HepG2 (cell line): Measurements from ENCODE around the gene ZDHHC24. TPM values are rescaled to one million over a fixed set of nuclear protein-coding genes. Genes with fewer than 3 reads are reported as not detected.

ENCODE experiments used
- ARHGAP35 ChIP-seq: sonication (generic); formaldehyde crosslinking; IDR thresholded peaks from 2 replicates; pipeline ENCODE4 v1.9.0; 2022; ENCODE audit warnings: mild to moderate bottlenecking, inconsistent platforms, moderate library complexity, missing genetic modification reagents, borderline replicate concordance
- ATRX ChIP-seq: sonication (generic); formaldehyde crosslinking; IDR thresholded peaks from 2 replicates; pipeline ENCODE4 v1.4.0; 2020; ENCODE audit warnings: missing genetic modification reagents, borderline replicate concordance
- KMT2A ChIP-seq: sonication (generic); formaldehyde crosslinking; IDR thresholded peaks from 2 replicates; pipeline ENCODE4 v1.4.0; 2020; ENCODE audit warnings: missing genetic modification reagents
- MYNN ChIP-seq: sonication (generic); formaldehyde crosslinking; IDR thresholded peaks from 2 replicates; pipeline ENCODE4 v1.4.0; 2020; ENCODE audit warnings: mild to moderate bottlenecking, low read depth, missing genetic modification reagents
- NR2C2 ChIP-seq: sonication (generic); formaldehyde crosslinking; IDR thresholded peaks from 2 replicates; pipeline ENCODE4 v1.4.0; 2020; ENCODE audit warnings: missing genetic modification reagents, mild to moderate bottlenecking, moderate library complexity, borderline replicate concordance
- RORA ChIP-seq: sonication (generic); formaldehyde crosslinking; IDR thresholded peaks from 2 replicates; pipeline ENCODE4 v1.5.0; 2020; ENCODE audit warnings: mild to moderate bottlenecking, missing genetic modification reagents, moderate library complexity
- SMAD9 ChIP-seq: sonication (generic); formaldehyde crosslinking; IDR thresholded peaks from 2 replicates; pipeline ENCODE4 v1.5.1; 2020; ENCODE audit warnings: mild to moderate bottlenecking, missing genetic modification reagents
- ZFP36 ChIP-seq: fragments of 150-350 bp; IDR thresholded peaks from 2 replicates; pipeline ENCODE4 v1.6.1; 2018; ENCODE audit warnings: borderline replicate concordance, low read length, low read depth; ENCODE audit not compliant: partially characterized antibody
- ZFP90 ChIP-seq: sonication (generic); formaldehyde crosslinking; IDR thresholded peaks from 2 replicates; pipeline ENCODE4 v1.8.0; 2022; ENCODE audit warnings: missing genetic modification reagents, mild to moderate bottlenecking, inconsistent platforms, borderline replicate concordance
- ZNF180 ChIP-seq: sonication (generic); formaldehyde crosslinking; IDR thresholded peaks from 2 replicates; pipeline ENCODE4 v1.4.0; 2020; ENCODE audit warnings: low read depth, missing genetic modification reagents, borderline replicate concordance
- ZNF350 ChIP-seq: sonication (generic); formaldehyde crosslinking; IDR thresholded peaks from 2 replicates; pipeline ENCODE4 v1.4.0; 2020; ENCODE audit warnings: mild to moderate bottlenecking, low read depth, missing genetic modification reagents, borderline replicate concordance
- ZNF772 ChIP-seq: sonication (generic); formaldehyde crosslinking; IDR thresholded peaks from 2 replicates; pipeline ENCODE4 v1.5.0; 2020; ENCODE audit warnings: mild to moderate bottlenecking, missing genetic modification reagents
- polyA plus RNA-seq, 8 experiments: library from polyadenylated mRNA; depleted of rRNA in 3 of 8; stranded (reverse) in 7 of 8; unstranded in 1 of 8; fragments of >200 nt; fragmentation: Illumina TruSeq in 4 of 8; extraction: Trizol in 4 of 8; gene quantifications; 2 replicates each; pipeline versions ENCODE4 v1.2.1 to v1.2.3, GENCODE V29; 2011 to 2016; ENCODE audit warnings: low read depth in 4 of 8, missing spikeins in 1 of 8, mixed read lengths in 1 of 8; ENCODE audit not compliant: insufficient read depth in 1 of 8
- total RNA-seq, 5 experiments: library from RNA; depleted of rRNA; stranded (reverse); fragments of >200 nt; fragmentation: Illumina TruSeq; extraction: Trizol; gene quantifications; 2 replicates each; pipeline ENCODE4 v1.2.3, GENCODE V29; 2016; ENCODE audit warnings: low read depth in 1 of 5
- TF ChIP-seq, protein P1 (sequence below): IDR thresholded peaks from 2 replicates; pipeline ENCODE4 v1.6.1; 2016; ENCODE audit warnings: low read depth, control low read depth
- TF ChIP-seq, protein P2 (sequence below): sonication (generic); formaldehyde crosslinking; IDR thresholded peaks from 2 replicates; pipeline ENCODE4 v1.5.0; 2020; ENCODE audit warnings: missing genetic modification reagents
- TF ChIP-seq, protein P3 (sequence below): sonication (generic); formaldehyde crosslinking; IDR thresholded peaks from 2 replicates; pipeline ENCODE4 v1.5.0; 2020; ENCODE audit warnings: missing genetic modification reagents, mild to moderate bottlenecking, borderline replicate concordance
- TF ChIP-seq, protein P4 (sequence below): sonication (generic); formaldehyde crosslinking; IDR thresholded peaks from 2 replicates; pipeline ENCODE4 v1.8.0; 2022; ENCODE audit warnings: missing genetic modification reagents, mild to moderate bottlenecking, borderline replicate concordance
- TF ChIP-seq, protein P5 (sequence below), 2 experiments: sonication (generic) in 1 of 2; formaldehyde crosslinking in 1 of 2; IDR thresholded peaks; 2 replicates each; pipeline versions ENCODE4 v1.6.1 to v1.9.0; 2014 to 2022; ENCODE audit warnings: antibody characterized with exemption in 1 of 2, borderline replicate concordance in 1 of 2, inconsistent platforms in 1 of 2, low read depth in 1 of 2, missing genetic modification reagents in 1 of 2

Gene ZDHHC24
- total and polyA plus RNA-seq, 2 of the 13 experiments (the other 11 are each of a cell fraction or from before 2014, with no cell fraction given) = 4.3 TPM

DNA sequence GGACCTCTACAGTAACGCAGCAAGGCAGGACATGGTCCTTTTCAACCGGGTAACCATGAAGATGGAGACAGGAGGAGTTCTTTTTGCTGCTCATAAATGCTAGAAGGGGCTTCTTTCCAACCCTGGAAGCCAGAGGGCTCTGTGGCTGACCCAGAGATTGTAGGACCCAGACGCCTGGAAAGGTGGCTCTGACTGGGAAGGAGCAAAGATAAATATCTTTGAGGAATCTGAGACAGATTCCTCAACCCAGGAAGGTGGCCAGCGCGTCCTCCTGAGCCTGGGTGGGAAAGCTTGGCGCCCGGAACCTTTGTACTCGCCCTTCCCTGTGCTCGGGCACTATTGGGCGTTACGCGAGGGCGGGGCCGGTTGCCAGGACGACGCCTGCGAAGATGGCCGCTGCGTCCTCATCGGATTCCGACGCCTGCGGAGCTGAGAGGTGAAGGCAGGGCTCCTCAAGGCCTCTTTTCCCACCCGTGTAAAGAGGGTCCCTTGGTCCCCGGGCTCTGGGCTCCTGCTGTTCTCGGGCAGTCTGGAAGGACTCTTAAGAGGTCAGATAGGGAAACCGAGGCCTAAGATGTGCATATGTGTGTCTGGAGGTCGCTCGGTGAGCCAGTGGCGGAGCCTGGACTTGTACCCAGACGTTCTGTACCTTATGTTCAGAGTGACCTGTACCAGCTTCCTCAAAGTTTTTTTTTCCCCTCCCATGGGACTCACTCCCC lies 35.4 kb downstream of the ZDHHC24 start, which contains the start of gene BBS1 (continued):
- 0 out of 2 replicates have a peak, but pooled peaks have one; percentile 30 for TF ChIP-seq ZFP90
- TF ChIP-seq ZFP36 = no peak
- no peak for TF ChIP-seq ATRX
- peak; percentile 54; the same call in 1 of the 2 replicates for TF ChIP-seq NR2C2 (CRISPR knock-in tag)
- no peak for TF ChIP-seq MYNN (CRISPR knock-in tag)
- TF ChIP-seq, protein P1, sequence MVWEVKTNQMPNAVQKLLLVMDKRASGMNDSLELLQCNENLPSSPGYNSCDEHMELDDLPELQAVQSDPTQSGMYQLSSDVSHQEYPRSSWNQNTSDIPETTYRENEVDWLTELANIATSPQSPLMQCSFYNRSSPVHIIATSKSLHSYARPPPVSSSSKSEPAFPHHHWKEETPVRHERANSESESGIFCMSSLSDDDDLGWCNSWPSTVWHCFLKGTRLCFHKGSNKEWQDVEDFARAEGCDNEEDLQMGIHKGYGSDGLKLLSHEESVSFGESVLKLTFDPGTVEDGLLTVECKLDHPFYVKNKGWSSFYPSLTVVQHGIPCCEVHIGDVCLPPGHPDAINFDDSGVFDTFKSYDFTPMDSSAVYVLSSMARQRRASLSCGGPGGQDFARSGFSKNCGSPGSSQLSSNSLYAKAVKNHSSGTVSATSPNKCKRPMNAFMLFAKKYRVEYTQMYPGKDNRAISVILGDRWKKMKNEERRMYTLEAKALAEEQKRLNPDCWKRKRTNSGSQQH (CRISPR knock-in tag) = peak; percentile 63
- TF ChIP-seq, protein P2, sequence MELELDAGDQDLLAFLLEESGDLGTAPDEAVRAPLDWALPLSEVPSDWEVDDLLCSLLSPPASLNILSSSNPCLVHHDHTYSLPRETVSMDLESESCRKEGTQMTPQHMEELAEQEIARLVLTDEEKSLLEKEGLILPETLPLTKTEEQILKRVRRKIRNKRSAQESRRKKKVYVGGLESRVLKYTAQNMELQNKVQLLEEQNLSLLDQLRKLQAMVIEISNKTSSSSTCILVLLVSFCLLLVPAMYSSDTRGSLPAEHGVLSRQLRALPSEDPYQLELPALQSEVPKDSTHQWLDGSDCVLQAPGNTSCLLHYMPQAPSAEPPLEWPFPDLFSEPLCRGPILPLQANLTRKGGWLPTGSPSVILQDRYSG (CRISPR knock-in tag) = no peak
- TF ChIP-seq, protein P3, sequence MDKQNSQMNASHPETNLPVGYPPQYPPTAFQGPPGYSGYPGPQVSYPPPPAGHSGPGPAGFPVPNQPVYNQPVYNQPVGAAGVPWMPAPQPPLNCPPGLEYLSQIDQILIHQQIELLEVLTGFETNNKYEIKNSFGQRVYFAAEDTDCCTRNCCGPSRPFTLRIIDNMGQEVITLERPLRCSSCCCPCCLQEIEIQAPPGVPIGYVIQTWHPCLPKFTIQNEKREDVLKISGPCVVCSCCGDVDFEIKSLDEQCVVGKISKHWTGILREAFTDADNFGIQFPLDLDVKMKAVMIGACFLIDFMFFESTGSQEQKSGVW (CRISPR knock-in tag) = no peak
- peak; percentile 67; the same call in 1 of the 2 replicates for TF ChIP-seq ZNF350
- TF ChIP-seq SMAD9 (CRISPR knock-in tag) = 0 out of 2 replicates have a peak, but pooled peaks have one; percentile 1
- TF ChIP-seq KMT2A (CRISPR knock-in tag) = peak; percentile 87
- no peak for TF ChIP-seq ARHGAP35 (CRISPR knock-in tag)
- no peak for TF ChIP-seq RORA
- peak; percentile 62; the same call in 1 of the 2 replicates for TF ChIP-seq ZNF772 (CRISPR knock-in tag)
- TF ChIP-seq, protein P4, sequence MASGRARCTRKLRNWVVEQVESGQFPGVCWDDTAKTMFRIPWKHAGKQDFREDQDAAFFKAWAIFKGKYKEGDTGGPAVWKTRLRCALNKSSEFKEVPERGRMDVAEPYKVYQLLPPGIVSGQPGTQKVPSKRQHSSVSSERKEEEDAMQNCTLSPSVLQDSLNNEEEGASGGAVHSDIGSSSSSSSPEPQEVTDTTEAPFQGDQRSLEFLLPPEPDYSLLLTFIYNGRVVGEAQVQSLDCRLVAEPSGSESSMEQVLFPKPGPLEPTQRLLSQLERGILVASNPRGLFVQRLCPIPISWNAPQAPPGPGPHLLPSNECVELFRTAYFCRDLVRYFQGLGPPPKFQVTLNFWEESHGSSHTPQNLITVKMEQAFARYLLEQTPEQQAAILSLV (CRISPR knock-in tag) = peak; percentile 82; the same call in 1 of the 2 replicates
- TF ChIP-seq, protein P5, sequence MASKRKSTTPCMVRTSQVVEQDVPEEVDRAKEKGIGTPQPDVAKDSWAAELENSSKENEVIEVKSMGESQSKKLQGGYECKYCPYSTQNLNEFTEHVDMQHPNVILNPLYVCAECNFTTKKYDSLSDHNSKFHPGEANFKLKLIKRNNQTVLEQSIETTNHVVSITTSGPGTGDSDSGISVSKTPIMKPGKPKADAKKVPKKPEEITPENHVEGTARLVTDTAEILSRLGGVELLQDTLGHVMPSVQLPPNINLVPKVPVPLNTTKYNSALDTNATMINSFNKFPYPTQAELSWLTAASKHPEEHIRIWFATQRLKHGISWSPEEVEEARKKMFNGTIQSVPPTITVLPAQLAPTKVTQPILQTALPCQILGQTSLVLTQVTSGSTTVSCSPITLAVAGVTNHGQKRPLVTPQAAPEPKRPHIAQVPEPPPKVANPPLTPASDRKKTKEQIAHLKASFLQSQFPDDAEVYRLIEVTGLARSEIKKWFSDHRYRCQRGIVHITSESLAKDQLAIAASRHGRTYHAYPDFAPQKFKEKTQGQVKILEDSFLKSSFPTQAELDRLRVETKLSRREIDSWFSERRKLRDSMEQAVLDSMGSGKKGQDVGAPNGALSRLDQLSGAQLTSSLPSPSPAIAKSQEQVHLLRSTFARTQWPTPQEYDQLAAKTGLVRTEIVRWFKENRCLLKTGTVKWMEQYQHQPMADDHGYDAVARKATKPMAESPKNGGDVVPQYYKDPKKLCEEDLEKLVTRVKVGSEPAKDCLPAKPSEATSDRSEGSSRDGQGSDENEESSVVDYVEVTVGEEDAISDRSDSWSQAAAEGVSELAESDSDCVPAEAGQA (IDR thresholded peaks at IDR 0.05; ENCODE audit: low read depth) = peak; percentile 94
- TF ChIP-seq, protein P5 (CRISPR knock-in tag; IDR thresholded peaks at IDR 0.05; ENCODE audit: borderline replicate concordance) = no peak
- no peak for TF ChIP-seq ZNF180 (CRISPR knock-in tag)
